Right renal cortex interstitium (tissue), 3 donors: ENCODE results near the gene ZMIZ1. TPM values are rescaled to one million over a fixed set of nuclear protein-coding genes. Genes with fewer than 3 reads are reported as not detected.

Experiments
- DNase-seq, 3 donors: peaks; one replicate each; pipeline ENCODE4 v3.0.0-alpha.2; 2013; ENCODE audit warnings: low read depth in 3 of 3, low spot score in 2 of 3
- polyA plus RNA-seq, 3 donors: library from polyadenylated mRNA; unstranded; fragments of 120-200 nt; gene quantifications; one replicate each; pipeline ENCODE4 v1.2.1, GENCODE V29; 2013; ENCODE audit not compliant: insufficient read length in 3 of 3

ZMIZ1 gene
- polyA plus RNA-seq, 3 donors = 59.3 to 61.1 (median 61.0) TPM

GRCh38 chr10:79075418-79075817 lies 6.7 kb downstream of the ZMIZ1 start:
- no peak for DNase-seq

GRCh38 chr10:79077488-79078173 lies 8.9 kb downstream of the ZMIZ1 start:
- no peak for DNase-seq

- DNase-seq = no peak
These were observed 9.7 kb downstream of the ZMIZ1 start for GRCh38 chr10:79078367-79079053.

GRCh38 chr10:79079054-79079397 lies 10.3 kb downstream of the ZMIZ1 start:
- no peak for DNase-seq

- DNase-seq = no peak
These were observed 11.0 kb downstream of the ZMIZ1 start for GRCh38 chr10:79079490-79080355.

GRCh38 chr10:79081353-79082034 lies 12.7 kb downstream of the ZMIZ1 start:
- no peak for DNase-seq

- DNase-seq = no peak
These were observed 13.2 kb downstream of the ZMIZ1 start for GRCh38 chr10:79082035-79082373.

GRCh38 chr10:79082631-79083596 lies 14.1 kb downstream of the ZMIZ1 start:
- DNase-seq = no peak

- DNase-seq = peak in 1 of 3 donors; percentile 53
These were observed 15.5 kb downstream of the ZMIZ1 start for GRCh38 chr10:79084012-79084971.

GRCh38 chr10:79084972-79085597 lies 16.3 kb downstream of the ZMIZ1 start:
- no peak for DNase-seq

GRCh38 chr10:79086822-79087221 lies 18.1 kb downstream of the ZMIZ1 start:
- DNase-seq = no peak

GRCh38 chr10:79087721-79088120 lies 19.0 kb downstream of the ZMIZ1 start:
- DNase-seq = no peak

GRCh38 chr10:79088176-79088575 lies 19.4 kb downstream of the ZMIZ1 start:
- DNase-seq = no peak

- no peak for DNase-seq
These were observed 20.0 kb downstream of the ZMIZ1 start for GRCh38 chr10:79088613-79089355.

- no peak for DNase-seq
These were observed 20.9 kb downstream of the ZMIZ1 start for GRCh38 chr10:79089632-79090031.

GRCh38 chr10:79090134-79090803 lies 21.5 kb downstream of the ZMIZ1 start:
- DNase-seq = no peak

- no peak for DNase-seq
These were observed 23.6 kb downstream of the ZMIZ1 start for GRCh38 chr10:79092292-79092896.
